NCI-H526 treated with DMSO at 0.1 percent for 48 hours (cell line): Measurements from ENCODE around the gene SLF2.
"Not testable (repeated sequence)": the region's sequence is repeated elsewhere in the genome, so short reads cannot be mapped to it uniquely, and the experiment has no call there.

Source experiments
- DNase-seq: peaks from one replicate; lab custom pipeline; 2025; lab: John Stamatoyannopoulos, UW

Gene SLF2

GRCh38 chr10:100963826-100964225 is 51.1 kb downstream of the SLF2 start:
- DNase-seq: no peak

GRCh38 chr10:100965820-100966219 is 53.1 kb downstream of the SLF2 start:
- DNase-seq: no peak

GRCh38 chr10:100966887-100967286 is 54.1 kb downstream of the SLF2 start:
- no peak for DNase-seq

DNA sequence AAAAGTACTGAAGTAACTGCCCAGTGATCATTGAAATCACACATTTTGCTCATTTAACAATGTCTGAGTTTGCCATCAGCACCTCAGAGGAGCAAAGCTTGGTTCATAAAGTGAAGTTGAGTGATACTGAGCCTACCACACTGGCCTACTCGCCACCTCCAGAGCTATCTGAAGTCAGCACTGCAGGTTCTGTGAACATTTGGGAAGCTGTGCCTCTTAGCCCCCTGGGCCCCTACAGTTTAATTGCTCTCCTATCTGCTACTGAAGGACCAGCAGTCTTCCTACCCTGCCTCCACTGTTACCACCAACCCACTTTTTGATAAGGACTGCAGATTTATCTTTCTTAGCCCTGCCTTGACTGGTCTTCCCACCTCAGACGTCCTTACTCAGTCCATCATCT is 54.6 kb downstream of the SLF2 start:
- DNase-seq: no peak

DNA sequence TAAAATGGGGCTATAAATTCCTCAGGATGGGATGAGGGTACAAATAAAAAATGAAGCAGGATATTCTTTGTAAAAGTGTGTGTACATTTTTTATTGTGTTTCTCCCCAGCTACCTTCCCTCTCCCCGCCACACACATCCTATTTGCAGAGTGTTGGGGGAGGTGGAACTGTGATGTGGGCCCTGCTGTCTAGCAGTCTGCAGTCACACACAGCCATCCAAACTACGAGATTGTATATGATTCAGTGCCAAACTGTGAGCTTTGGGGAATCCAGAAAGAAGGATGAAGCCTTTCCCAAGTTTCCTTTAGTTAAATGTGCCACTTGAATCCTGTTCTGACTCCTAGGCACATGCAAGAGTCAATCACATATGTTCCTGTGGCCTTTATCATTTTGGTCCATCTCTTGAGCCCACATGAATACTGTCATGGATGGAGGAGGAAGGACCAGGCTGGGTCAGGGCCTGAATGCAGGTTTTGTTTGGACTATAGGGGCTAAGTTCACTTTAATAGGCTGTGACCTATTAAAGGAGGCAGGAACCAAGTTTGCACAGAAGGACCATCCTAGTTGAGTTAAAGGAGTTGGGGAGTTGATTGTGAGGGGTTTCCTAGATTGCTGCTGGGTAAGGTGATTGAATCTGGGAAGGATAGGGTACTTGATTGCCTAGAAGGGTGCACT is 55.4 kb downstream of the SLF2 start:
- no peak for DNase-seq

GRCh38 chr10:100968863-100969186 is 56.1 kb downstream of the SLF2 start:
- no peak for DNase-seq

DNA sequence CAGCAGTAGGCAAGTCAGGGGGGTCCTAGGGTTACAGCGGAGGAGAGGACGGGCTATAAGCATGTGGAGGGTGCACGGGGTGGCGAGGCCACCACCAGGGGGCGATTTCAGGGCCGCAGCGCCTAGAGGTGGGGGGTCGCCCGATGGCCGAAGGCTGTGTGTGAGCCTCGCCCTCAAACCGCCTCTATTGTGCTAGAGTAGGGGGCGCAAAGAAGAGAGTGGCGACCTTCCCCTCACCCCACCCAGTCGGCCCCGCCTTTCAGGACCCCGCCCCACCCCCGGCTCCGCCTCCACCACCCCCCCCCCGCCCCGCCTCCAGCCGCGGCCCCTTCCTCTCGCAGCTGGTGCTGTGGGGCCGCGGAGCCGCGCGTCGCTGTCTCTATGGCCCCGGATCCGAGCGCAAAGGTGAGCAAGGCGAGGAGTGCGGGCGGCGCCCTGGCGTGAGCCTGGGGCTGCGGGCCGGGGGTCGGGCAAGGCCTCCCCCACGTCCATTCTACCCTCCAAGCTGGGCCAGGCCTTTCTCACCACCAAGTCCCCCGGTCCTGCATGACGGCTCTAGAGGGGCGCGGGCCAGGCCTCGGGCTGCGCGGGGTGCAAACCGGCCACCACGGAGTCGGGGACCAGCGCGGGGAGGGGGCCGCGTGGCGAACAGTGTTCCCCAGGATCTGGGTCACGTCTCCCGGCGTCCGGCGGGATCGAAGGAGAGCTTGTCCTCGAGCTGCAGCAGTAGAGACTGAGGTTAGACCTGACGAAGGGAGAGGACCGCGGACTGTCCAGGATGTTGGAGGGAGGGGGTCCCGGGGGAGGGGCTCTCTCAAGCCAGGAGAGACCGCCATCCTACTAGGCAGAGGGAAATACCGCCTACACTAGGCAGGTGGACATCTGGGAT is 56.7 kb downstream of the SLF2 start, which contains the start of gene SEMA4G:
SEMA4G (plus strand) TSS at position 318 of the 889 bp plus-strand sequence. CDS start 3,409 bp downstream, outside the sequence.
- no peak for DNase-seq

DNA sequence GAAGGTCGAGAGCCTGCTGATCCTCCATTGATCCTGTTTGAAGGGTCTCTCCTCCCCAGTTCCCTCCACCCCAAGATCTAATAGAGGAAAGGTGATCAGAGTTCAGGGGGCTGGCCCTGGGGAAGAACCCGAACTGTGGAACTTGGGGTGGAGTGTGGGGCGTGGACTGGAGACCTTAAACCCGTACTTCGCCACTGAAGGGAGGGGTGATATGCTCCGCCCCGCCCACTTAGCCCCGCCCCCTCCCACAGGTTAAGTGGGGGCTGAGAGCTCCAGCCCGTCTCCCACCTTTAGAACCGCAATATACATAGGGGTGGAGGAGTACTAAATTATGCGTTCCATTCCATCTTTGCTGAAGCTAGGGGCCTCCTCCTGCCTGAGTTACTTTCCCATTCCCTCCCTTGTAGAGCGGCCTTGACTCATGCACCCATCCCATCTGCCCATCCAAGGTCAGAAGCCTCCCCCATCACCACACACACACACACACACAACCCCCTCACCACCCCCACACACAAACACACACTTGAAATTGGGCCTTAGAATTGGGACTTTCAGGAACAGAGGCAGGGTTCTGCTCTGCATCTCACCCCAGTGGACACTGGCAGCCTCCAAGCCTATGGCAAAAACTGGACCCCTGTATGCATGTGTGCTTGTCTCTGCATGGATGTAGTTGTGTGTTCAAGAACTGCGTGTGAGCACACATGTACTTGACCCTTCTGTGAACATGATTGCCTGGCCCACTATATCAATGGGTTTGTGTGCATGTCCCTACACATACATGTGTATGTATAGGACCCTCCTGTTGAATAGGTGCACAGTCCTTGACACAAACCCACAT is 57.5 kb downstream of the SLF2 start:
- no peak for DNase-seq

GRCh38 chr10:100970914-100971811 is 58.4 kb downstream of the SLF2 start:
- DNase-seq: no peak

GRCh38 chr10:100972115-100972903 is 59.5 kb downstream of the SLF2 start:
- DNase-seq: no peak

GRCh38 chr10:100972904-100973535 is 60.3 kb downstream of the SLF2 start:
- no peak for DNase-seq

DNA sequence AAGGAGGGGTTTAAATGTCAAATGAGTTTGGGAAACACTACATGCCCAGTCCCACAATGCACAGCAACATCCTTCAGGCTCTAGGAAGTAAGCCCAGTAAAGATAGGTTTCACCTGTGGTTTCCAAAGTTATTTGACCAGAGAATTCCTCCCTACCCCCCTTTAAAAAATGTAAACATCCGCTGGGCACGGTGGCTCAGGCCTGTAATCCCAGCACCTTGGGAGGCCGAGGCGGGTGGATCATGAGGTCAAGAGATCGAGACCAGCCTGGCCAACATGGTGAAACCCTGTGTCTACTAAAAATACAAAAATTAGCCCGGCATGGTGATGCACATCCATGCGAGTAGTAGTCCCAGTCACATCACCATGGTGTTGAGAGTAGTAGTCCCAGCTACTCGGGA is 62.6 kb downstream of the SLF2 start:
- DNase-seq: not testable (repeated sequence)

- DNase-seq: no peak
Measured at GRCh38 chr10:100976906-100977305, 64.1 kb downstream of the SLF2 start.

DNA sequence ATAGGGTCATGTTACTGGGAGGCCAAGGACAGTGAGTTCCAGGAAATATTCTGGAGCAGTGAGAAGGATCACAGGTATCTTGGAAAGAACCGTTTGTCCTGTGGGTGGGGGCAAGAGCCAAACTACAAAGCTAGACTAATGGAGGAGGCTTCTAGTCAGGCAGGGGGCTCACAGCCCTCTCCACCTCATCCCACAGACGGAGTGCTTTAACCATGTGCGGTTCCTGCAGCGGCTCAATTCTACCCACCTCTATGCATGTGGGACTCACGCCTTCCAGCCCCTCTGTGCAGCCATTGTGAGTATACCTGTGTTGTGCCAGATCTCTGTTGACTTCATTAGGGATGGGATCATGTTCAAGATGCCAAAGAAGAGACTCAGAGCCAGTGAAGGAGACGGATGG is 64.7 kb downstream of the SLF2 start:
- no peak for DNase-seq

DNA sequence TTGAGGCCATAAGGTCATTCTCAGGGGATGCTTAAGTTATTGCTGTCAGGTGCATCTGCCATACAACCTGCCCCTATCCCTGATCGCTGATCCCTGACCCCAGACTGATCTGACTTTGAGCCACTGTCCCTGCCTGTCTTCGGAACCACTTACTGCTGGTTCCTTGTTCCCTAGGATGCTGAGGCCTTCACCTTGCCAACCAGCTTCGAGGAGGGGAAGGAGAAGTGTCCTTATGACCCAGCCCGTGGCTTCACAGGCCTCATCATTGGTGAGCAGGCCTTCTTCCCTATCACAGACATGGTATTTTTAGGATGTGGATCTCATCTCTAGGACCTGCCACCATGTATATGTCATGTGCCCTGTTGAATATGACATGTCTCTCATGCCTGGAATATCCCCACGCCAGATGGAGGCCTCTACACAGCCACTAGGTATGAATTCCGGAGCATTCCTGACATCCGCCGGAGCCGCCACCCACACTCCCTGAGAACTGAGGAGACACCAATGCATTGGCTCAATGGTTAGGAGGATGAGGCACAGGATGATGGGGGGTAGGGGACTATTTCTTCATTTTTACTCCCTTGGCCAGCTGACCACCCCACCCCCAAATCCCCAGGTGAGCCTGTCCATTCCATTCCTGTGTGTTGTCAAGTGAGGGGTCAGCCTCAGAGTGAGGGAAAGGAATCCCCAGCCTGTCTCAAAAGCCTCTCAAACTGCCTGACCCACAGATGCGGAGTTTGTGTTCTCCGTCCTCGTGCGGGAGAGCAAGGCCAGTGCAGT is 65.5 kb downstream of the SLF2 start:
- DNase-seq: no peak

DNA sequence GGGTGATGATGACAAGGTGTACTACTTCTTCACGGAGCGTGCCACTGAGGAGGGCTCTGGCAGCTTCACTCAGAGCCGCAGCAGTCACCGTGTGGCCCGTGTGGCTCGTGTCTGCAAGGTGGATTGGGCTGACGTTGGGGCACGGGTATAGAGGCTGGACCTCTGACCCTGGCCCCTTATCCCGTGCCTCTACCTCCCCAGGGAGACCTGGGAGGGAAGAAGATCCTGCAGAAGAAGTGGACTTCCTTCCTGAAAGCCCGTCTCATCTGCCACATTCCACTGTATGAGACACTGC is 66.1 kb downstream of the SLF2 start:
- DNase-seq: no peak

GRCh38 chr10:100979791-100980272 is 67.1 kb downstream of the SLF2 start:
- DNase-seq: no peak

- DNase-seq: no peak
Measured at GRCh38 chr10:100980311-100980710, 67.5 kb downstream of the SLF2 start.

GRCh38 chr10:100980711-100981110 is 67.9 kb downstream of the SLF2 start:
- DNase-seq: no peak
